Measurements from ENCODE around the gene KLHL36. TPM values are rescaled to one million over a fixed set of nuclear protein-coding genes. Genes with fewer than 3 reads are reported as not detected.

KLHL36 gene
- total and polyA plus RNA-seq, 9 donors: 9.8 to 18.8 (median 13.2) TPM

- H3K4me1 ChIP-seq (ENCODE audit: control insufficient read depth, insufficient read depth, low read length): no peaks in the 10 kb centered on the region
- H3K36me3 ChIP-seq (ENCODE audit: control insufficient read depth, insufficient read depth, low read length): peaks cover 56% of the 10 kb centered on the region
- no peaks in the 10 kb centered on the region for H3K9me3 ChIP-seq (replicated peaks; ENCODE audit: control insufficient read depth, low read depth, low read length)
- 61% methylated on average over 6 of the region's 6 CpGs for WGBS (ENCODE audit: insufficient coverage)
- H3K27ac ChIP-seq (ENCODE audit: low read length): no peak overlapping the region
- H3K27me3 ChIP-seq (ENCODE audit: control insufficient read depth, insufficient read depth, low read length): no peaks in the 10 kb centered on the region
- no peak overlapping the region for H3K4me3 ChIP-seq (ENCODE audit: low read length)
- no peak for DNase-seq
Measured at GRCh38 chr16:84654998-84655397, 6.7 kb downstream of the KLHL36 start.

GRCh38 chr16:84656649-84657048 is 8.3 kb downstream of the KLHL36 start:
- peaks cover 67% of the 10 kb centered on the region for H3K36me3 ChIP-seq (ENCODE audit: control insufficient read depth, insufficient read depth, low read length)
- H3K4me3 ChIP-seq (ENCODE audit: low read length): no peak overlapping the region
- H3K4me1 ChIP-seq (ENCODE audit: control insufficient read depth, insufficient read depth, low read length): no peaks in the 10 kb centered on the region
- WGBS (ENCODE audit: insufficient coverage): 91% methylated on average over 21 of the region's 22 CpGs
- H3K27ac ChIP-seq (ENCODE audit: low read length): no peak overlapping the region
- H3K9me3 ChIP-seq (replicated peaks; ENCODE audit: control insufficient read depth, low read depth, low read length): no peaks in the 10 kb centered on the region
- DNase-seq: no peak
- H3K27me3 ChIP-seq (ENCODE audit: control insufficient read depth, insufficient read depth, low read length): no peaks in the 10 kb centered on the region

GRCh38 chr16:84657229-84657837 is 9.0 kb downstream of the KLHL36 start:
- WGBS (ENCODE audit: insufficient coverage): 95% methylated on average over 46 of the region's 50 CpGs
- DNase-seq: no peak
- Histone ChIP-seq H3K4me1 (ENCODE audit: control insufficient read depth, insufficient read depth, low read length) (no peaks in the 10 kb centered on the region), H3K9me3 (replicated peaks; ENCODE audit: control insufficient read depth, low read depth, low read length) (no peaks in the 10 kb centered on the region), H3K27ac (ENCODE audit: low read length) (no peak overlapping the region), H3K36me3 (ENCODE audit: control insufficient read depth, insufficient read depth, low read length) (peaks cover 69% of the 10 kb centered on the region), H3K4me3 (ENCODE audit: low read length) (no peak overlapping the region), H3K27me3 (ENCODE audit: control insufficient read depth, insufficient read depth, low read length) (no peaks in the 10 kb centered on the region)

DNA sequence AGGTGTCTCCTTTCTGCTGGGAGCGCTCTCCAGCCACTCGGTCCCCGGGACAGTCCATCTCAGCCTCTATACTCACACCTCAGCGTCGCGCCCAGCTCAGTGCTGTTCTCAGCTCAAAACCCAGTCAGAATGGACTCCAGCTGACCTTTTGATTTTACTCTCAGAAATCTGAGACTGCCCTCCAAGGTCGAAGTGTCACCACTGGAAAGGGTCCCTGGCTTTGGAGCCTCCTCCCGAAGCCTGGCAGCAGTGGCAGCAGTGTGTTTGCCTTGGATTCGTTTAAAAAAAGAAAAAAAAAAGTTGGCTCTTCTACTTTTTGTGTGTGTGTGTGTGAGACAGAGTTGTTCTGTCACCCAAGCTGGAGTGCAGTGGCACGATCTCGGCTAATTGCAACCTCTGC is 10.4 kb downstream of the KLHL36 start:
- WGBS (ENCODE audit: insufficient coverage): 81% methylated on average over 7 of the region's 11 CpGs
- H3K4me1 ChIP-seq (ENCODE audit: control insufficient read depth, insufficient read depth, low read length): no peaks in the 10 kb centered on the region
- DNase-seq: no peak
- H3K9me3 ChIP-seq (replicated peaks; ENCODE audit: control insufficient read depth, low read depth, low read length): no peaks in the 10 kb centered on the region
- H3K27ac ChIP-seq (ENCODE audit: low read length): no peak overlapping the region
- no peaks in the 10 kb centered on the region for H3K27me3 ChIP-seq (ENCODE audit: control insufficient read depth, insufficient read depth, low read length)
- no peak overlapping the region for H3K4me3 ChIP-seq (ENCODE audit: low read length)
- peaks cover 67% of the 10 kb centered on the region for H3K36me3 ChIP-seq (ENCODE audit: control insufficient read depth, insufficient read depth, low read length)

DNA sequence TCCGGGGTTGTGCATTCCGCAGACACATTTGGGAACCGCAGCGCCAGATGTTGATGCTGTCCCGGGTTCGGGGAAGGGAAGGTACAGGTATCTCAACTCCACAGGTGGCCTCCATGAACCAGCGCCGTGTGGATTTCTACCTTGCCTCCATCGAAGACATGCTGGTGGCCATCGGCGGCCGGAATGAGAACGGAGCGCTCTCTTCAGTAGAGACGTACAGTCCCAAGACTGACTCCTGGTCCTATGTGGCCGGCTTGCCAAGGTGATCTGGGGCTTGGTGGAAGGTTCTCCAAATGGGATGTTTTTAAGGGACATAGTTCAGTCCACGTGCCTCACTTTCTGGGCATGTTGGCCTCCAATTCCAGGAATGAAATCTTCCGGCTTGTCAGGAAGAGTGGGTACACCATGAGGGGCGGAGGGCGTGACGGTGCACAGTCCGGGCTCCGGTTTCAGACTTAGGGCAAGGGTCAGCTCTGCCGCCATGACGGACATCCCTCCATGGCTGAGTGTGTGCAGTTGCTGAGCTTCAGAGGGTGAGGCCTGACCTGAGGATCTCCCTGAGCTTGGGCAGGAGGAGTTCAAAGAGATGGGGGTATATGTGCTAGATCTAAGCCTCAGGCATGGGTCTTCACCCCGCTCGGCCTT is 11.5 kb downstream of the KLHL36 start:
- DNase-seq: no peak
- Histone ChIP-seq H3K36me3 (ENCODE audit: control insufficient read depth, insufficient read depth, low read length) (peaks cover 74% of the 10 kb centered on the region), H3K27me3 (ENCODE audit: control insufficient read depth, insufficient read depth, low read length) (no peaks in the 10 kb centered on the region), H3K9me3 (replicated peaks; ENCODE audit: control insufficient read depth, low read depth, low read length) (no peaks in the 10 kb centered on the region), H3K4me3 (ENCODE audit: low read length) (no peak overlapping the region), H3K4me1 (ENCODE audit: control insufficient read depth, insufficient read depth, low read length) (no peaks in the 10 kb centered on the region), H3K27ac (ENCODE audit: low read length) (no peak overlapping the region)
- WGBS (ENCODE audit: insufficient coverage): 95% methylated on average over 25 of the region's 27 CpGs

DNA sequence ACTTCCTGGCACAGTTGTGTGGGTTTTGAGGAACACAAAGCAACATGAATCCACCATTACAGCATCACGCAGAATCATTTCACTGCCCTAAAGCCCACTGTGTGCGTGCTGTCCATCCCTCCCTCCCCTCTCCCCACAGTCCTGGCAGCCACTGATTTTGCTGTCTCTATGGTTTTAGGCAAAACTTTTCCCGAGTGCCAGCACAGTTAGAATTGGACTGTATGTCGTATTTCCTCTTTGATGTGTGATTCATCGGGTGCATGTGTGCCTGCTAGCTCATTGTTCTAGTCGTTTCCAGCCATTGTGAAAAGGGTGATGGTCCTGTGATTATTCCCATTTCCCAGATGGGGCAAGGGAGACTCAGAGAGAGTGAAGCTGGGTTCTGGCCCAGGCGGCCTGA is 12.7 kb downstream of the KLHL36 start:
- peaks cover 74% of the 10 kb centered on the region for H3K36me3 ChIP-seq (ENCODE audit: control insufficient read depth, insufficient read depth, low read length)

GRCh38 chr16:84661418-84662060 is 13.2 kb downstream of the KLHL36 start:
- 93% methylated on average over 51 of the region's 51 CpGs for WGBS (ENCODE audit: insufficient coverage)
- no peak for DNase-seq
- peaks cover 77% of the 10 kb centered on the region for H3K36me3 ChIP-seq (ENCODE audit: control insufficient read depth, insufficient read depth, low read length)
- no peak overlapping the region for H3K27ac ChIP-seq (ENCODE audit: low read length)
- no peaks in the 10 kb centered on the region for H3K9me3 ChIP-seq (replicated peaks; ENCODE audit: control insufficient read depth, low read depth, low read length)
- H3K4me1 ChIP-seq (ENCODE audit: control insufficient read depth, insufficient read depth, low read length): no peaks in the 10 kb centered on the region
- no peaks in the 10 kb centered on the region for H3K27me3 ChIP-seq (ENCODE audit: control insufficient read depth, insufficient read depth, low read length)
- H3K4me3 ChIP-seq (ENCODE audit: low read length): no peak overlapping the region

More for the DNA sequence above, 12.7 kb downstream of the KLHL36 start:
- WGBS (ENCODE audit: insufficient coverage): 90% methylated on average over 6 of the region's 7 CpGs
- H3K9me3 ChIP-seq (replicated peaks; ENCODE audit: control insufficient read depth, low read depth, low read length): no peaks in the 10 kb centered on the region
- no peaks in the 10 kb centered on the region for H3K27me3 ChIP-seq (ENCODE audit: control insufficient read depth, insufficient read depth, low read length)
- H3K4me3 ChIP-seq (ENCODE audit: low read length): no peak overlapping the region
- H3K4me1 ChIP-seq (ENCODE audit: control insufficient read depth, insufficient read depth, low read length): no peaks in the 10 kb centered on the region
- no peak for DNase-seq
- no peak overlapping the region for H3K27ac ChIP-seq (ENCODE audit: low read length)

GRCh38 chr16:84662471-84662870 is 14.2 kb downstream of the KLHL36 start:
- no peak for DNase-seq
- Histone ChIP-seq H3K27me3 (ENCODE audit: control insufficient read depth, insufficient read depth, low read length) (no peaks in the 10 kb centered on the region), H3K27ac (ENCODE audit: low read length) (no peak overlapping the region), H3K4me1 (ENCODE audit: control insufficient read depth, insufficient read depth, low read length) (no peaks in the 10 kb centered on the region), H3K9me3 (replicated peaks; ENCODE audit: control insufficient read depth, low read depth, low read length) (no peaks in the 10 kb centered on the region), H3K4me3 (ENCODE audit: low read length) (no peak overlapping the region), H3K36me3 (ENCODE audit: control insufficient read depth, insufficient read depth, low read length) (peaks cover 69% of the 10 kb centered on the region)
- 86% methylated on average over 4 of the region's 9 CpGs for whole genome bisulfite sequencing (ENCODE audit: insufficient coverage)

DNA sequence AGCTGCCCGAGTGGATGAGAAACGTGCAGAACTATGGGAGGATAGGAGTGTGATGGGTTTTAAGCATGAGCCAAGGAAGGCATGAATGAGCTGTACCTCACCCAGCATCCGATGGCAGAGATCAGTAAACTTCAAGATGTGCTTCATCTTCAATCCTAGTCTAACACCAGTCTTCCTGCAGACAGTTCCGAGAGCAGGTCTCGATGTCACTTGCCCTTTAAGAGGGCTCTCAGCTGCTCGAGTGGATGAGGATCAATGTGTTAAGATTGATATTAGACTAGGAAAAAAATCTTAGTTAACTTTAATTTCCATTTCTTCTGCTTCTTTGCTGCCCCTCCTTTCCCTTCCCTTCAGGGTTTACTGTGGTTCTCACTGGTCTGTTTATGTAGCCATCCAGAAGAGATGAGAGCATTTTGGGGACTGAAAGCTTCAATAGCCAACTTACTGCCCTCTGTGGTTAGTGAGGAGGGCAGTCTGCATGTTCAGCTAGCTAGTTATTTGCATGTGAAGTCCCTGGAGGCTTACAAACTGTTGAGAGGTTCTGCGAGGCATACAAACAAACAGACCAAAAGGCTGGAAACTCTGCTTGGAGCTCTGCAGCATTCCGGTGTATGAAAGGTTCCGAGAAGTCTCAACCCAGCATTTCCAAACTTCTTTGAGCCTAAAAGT is 15.3 kb downstream of the KLHL36 start:
- Histone ChIP-seq H3K36me3 (ENCODE audit: control insufficient read depth, insufficient read depth, low read length) (peaks cover 58% of the 10 kb centered on the region), H3K4me3 (ENCODE audit: low read length) (no peak overlapping the region), H3K9me3 (replicated peaks; ENCODE audit: control insufficient read depth, low read depth, low read length) (no peaks in the 10 kb centered on the region), H3K27ac (ENCODE audit: low read length) (no peak overlapping the region), H3K4me1 (ENCODE audit: control insufficient read depth, insufficient read depth, low read length) (no peaks in the 10 kb centered on the region), H3K27me3 (ENCODE audit: control insufficient read depth, insufficient read depth, low read length) (no peaks in the 10 kb centered on the region)
- WGBS (ENCODE audit: insufficient coverage): 50% methylated on average over 3 of the region's 9 CpGs
- DNase-seq: no peak

DNA sequence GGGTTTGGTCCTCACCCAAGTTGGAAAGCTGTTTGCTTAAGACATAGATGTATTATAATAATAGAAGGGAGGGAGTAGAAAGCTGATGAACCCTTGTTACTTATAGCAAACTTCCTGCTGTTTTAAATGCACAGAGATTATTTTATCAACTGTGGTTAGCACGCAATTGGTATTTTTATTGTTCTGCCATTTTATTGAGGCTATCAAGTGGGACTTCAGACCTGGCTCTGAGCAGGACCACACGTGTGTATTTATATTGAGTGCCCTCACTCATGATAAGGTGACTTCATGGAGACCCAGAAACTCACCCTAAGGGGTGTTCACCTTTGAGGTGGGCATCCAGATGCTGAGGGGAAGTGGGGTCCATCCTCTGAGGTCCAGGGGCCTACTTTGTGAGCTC is 17.0 kb downstream of the KLHL36 start:
- Histone ChIP-seq H3K4me3 (ENCODE audit: low read length) (no peak overlapping the region), H3K4me1 (ENCODE audit: control insufficient read depth, insufficient read depth, low read length) (no peaks in the 10 kb centered on the region), H3K9me3 (replicated peaks; ENCODE audit: control insufficient read depth, low read depth, low read length) (no peaks in the 10 kb centered on the region), H3K27ac (ENCODE audit: low read length) (no peak overlapping the region), H3K36me3 (ENCODE audit: control insufficient read depth, insufficient read depth, low read length) (peaks cover 43% of the 10 kb centered on the region), H3K27me3 (ENCODE audit: control insufficient read depth, insufficient read depth, low read length) (no peaks in the 10 kb centered on the region)
- 80% methylated on average over 1 of the region's 2 CpGs for WGBS (ENCODE audit: insufficient coverage)
- no peak for DNase-seq
